Left renal pelvis (tissue), 4 donors: ENCODE results near the gene ALOX5. TPM values are rescaled to one million over a fixed set of nuclear protein-coding genes. Genes with fewer than 3 reads are reported as not detected.

Source experiments
- DNase-seq, 4 donors: peaks; one replicate each; pipeline ENCODE4 v3.0.0-alpha.2; 2013; ENCODE audit warnings: low read depth in 4 of 4, low spot score in 3 of 4
- polyA plus RNA-seq, 4 donors: library from polyadenylated mRNA; unstranded; fragments of 120-200 nt; gene quantifications; one replicate each; pipeline ENCODE4 v1.2.1, GENCODE V29; 2013; ENCODE audit not compliant: insufficient read length in 4 of 4

ALOX5 gene
- polyA plus RNA-seq, 4 donors, result 2.0 to 7.7 (median 4.6) TPM

GRCh38 chr10:45422207-45422865, 48.3 kb downstream of the ALOX5 start:
- DNase-seq, result no peak

DNA sequence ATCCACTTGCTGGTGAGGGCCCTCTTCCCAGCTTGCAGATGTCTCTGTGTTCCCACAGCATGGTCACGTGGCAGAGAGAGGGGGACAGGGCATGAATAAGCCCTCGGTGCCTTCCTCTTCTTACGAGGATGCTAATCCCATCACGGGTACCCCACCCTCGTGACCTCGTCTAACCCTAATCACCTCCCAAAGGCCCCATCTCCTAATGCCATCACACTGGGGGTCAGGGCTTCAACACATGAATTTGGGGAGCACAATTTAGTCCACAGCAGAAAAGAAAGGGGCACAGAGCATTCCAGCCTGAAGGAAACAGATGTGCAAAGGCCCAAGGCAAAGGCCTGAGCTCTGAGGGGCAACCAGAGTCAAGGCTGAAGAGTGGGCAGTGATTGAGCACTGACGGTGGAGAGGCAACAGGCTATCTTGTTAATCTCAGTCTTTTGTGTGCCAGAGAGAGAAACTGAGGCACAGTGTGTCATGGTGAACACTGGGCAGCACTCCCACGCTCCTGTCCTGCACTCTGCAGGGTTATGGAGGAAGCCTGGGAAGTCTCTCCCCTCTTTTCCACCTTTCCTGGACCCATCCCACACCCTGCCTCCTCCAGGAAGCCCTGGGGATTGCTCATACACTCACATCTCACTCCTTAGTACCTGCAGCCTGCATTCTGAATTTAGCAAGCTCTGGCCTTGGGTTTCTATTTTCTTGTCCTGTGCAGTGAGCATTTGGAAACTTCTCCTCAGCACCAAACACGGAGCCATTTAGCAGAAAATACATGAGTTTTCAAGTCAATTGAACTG, 49.0 kb downstream of the ALOX5 start:
- no peak for DNase-seq

- no peak for DNase-seq
Observed at GRCh38 chr10:45423976-45424499, 50.0 kb downstream of the ALOX5 start.

DNA sequence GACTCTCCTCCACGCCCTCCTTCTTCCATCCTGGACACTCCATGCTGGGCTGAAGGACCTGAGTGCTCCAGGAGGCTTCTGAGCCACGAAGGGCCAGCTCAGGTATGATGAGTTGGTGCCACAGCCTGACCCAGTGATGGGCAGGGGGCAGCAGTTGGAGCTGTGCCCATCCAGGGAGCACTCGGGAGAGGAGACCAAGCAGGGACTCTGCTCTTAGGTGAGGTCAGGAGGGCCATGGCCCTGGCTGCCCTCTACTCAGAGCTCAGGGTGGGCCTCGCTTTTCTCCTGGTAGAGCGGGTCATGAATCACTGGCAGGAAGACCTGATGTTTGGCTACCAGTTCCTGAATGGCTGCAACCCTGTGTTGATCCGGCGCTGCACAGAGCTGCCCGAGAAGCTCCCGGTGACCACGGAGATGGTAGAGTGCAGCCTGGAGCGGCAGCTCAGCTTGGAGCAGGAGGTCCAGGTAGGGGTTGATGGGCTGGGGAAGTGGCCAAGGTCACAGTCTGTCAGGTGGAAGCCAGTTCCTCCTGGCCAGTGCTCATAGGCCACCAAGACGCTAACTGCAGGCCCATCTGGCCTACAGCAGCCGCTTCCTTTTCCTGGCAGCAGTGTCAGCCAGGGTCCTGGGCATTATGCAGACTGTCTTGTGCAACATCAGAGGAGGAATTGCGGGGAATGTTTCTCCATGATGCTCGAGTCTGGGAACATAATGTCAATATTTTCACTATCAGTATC, 50.8 kb downstream of the ALOX5 start:
- no peak for DNase-seq

GRCh38 chr10:45425621-45426563, 51.9 kb downstream of the ALOX5 start:
- DNase-seq, result no peak

DNA sequence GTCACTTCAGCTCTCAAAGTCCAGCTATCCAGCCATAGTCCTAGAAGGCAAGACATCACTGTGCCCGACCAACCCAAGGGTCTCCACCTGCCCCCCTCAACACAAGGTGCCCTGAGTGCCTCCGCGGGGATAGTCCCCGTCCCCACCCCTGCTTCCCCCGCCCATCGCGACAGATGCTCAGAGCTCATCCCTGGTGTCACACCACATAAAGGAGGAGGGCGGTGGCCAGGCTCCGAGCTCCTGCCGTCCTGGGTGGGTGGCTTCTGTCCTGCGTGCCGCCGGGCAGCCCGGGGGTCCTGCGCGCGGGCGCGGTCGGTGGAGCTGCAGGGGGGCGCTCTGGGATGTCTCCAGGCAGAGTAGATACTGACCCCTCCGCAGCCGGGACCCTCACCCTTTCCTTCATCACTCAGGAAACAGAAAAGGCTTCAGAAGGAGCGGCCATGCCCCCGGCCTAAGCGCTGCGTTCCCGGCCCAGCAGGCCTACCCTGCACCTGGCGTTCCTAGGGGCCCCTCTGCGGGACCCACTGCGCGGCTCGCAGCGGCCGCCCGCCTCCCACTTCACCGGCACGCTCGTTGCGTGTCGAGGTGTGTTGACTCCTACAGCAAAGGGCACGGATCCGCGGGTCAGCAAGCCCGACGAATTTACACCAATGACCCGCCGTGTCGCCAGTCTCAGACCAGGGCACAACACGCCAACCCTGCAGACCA, 53.4 kb downstream of the ALOX5 start:
- DNase-seq, result no peak

DNA sequence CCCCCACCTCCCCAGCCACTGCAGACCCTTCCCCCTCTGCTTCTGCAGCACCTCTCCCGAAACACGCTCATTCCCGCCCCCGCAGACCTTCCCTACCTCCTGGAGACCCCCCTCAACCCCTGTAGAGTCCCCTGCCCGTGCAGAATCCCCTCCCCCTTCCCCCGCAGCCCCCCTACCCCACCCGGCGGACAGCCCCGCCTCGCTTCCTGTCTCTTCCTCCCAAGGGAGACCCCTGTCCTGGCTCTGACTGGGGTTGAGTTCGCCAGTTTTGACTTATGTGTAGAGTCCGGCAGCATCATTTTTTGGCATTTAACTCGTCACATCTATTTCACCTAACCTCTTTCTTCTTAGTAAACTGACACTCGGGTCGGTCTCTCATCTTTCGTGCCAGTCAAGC, 54.0 kb downstream of the ALOX5 start:
- DNase-seq, result peak in 1 of 4 donors; percentile 10

DNA sequence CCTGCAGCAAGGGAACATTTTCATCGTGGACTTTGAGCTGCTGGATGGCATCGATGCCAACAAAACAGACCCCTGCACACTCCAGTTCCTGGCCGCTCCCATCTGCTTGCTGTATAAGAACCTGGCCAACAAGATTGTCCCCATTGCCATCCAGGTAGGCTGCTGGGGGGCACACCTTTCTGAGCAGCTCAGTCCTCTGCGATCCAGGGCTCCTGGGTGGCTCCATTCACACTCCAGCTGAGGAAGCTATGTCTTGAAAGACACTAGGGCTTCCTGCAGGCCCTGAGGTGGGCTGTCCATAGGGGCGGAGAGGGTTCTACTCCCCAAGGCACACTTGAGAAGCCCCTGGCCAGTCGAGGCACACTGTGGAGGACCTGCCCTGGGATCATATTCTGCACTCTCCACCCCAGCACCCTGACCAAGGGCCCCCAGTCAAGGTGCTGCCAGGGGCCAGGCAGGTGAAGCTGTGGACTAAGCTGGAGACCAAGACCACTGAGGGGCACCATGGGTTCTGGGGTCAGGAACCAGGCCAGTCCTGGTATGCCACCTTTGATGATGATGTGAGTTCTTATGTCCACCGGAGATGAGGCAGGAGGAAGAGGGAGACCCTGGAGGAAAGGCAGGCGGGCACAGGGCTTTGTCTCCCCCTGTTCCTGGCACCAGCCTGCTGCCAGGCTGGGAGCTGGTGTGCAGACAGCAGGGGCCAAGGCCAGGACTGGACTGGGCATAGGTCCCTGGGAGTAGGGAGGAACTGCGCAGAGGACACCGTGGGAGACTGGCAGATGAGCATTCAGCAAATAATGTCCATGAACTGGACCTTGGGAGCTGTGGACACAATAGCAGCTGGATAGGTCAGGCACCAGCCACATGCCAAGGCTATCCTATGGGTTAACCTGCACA, 54.8 kb downstream of the ALOX5 start:
- no peak for DNase-seq

- DNase-seq, result no peak
Observed at GRCh38 chr10:45429790-45430189, 55.8 kb downstream of the ALOX5 start.

GRCh38 chr10:45432113-45432512, 58.1 kb downstream of the ALOX5 start:
- no peak for DNase-seq

GRCh38 chr10:45432700-45433472, 58.9 kb downstream of the ALOX5 start:
- no peak for DNase-seq

- no peak for DNase-seq
Observed at GRCh38 chr10:45433716-45434469, 59.9 kb downstream of the ALOX5 start.

DNA sequence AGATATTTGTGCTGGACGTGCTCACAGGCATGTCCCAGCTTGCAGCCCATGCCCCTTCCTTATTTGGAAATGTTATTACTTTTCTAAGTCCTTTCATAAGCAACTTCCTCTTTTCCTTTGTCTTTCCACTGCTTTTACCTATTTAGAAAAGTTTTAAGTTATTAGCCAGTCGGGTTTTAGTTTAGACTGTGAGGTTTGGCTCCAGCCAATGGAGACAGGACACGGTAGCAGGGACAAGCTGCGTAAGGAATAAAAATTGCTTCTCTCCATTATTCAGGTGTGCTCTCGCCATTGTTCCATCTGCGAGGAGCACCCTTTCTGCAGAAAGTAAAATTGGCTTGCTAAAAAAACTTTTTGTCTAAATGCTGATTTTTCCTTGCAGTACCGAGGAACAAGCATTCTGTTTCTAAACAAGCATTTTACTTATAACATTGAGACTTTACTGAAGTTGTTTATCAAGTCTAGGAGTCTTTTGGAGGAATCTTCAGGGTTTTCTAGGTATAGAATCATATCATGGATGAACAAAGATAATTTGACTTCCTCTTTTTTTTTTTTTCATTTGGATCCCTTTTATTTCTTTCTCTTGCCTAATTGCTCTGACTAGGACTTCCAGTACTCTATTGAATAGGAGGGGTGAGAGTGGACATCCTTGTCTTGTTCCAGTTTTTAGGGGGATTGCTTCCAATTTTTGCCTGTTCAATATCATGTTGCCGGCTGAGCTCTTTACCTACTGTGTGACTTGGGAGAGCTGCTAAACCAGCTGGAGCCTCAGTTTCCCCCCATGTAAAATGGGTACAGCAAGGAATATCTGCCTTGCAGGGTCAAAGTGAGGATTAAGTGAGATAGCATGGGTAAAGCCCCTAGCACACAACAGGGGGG, 63.8 kb downstream of the ALOX5 start:
- no peak for DNase-seq

GRCh38 chr10:45438466-45439090, 64.6 kb downstream of the ALOX5 start:
- DNase-seq, result no peak

- no peak for DNase-seq
Observed at GRCh38 chr10:45439365-45439764, 65.3 kb downstream of the ALOX5 start.

- DNase-seq, result no peak
Observed at GRCh38 chr10:45439873-45440272, 65.9 kb downstream of the ALOX5 start.
